ENCODE data around the gene SPECC1.

GRCh38 chr17:20184977-20185619, 175.9 kb downstream of the SPECC1 start:
- no peak for TF ChIP-seq CTCF (IDR thresholded peaks at IDR 0.05; ENCODE audit: insufficient read depth, low read length)
- TF ChIP-seq POLR2AphosphoS5 (IDR thresholded peaks at IDR 0.05; ENCODE audit: low read depth), result no peak
- TF ChIP-seq, protein P1, sequence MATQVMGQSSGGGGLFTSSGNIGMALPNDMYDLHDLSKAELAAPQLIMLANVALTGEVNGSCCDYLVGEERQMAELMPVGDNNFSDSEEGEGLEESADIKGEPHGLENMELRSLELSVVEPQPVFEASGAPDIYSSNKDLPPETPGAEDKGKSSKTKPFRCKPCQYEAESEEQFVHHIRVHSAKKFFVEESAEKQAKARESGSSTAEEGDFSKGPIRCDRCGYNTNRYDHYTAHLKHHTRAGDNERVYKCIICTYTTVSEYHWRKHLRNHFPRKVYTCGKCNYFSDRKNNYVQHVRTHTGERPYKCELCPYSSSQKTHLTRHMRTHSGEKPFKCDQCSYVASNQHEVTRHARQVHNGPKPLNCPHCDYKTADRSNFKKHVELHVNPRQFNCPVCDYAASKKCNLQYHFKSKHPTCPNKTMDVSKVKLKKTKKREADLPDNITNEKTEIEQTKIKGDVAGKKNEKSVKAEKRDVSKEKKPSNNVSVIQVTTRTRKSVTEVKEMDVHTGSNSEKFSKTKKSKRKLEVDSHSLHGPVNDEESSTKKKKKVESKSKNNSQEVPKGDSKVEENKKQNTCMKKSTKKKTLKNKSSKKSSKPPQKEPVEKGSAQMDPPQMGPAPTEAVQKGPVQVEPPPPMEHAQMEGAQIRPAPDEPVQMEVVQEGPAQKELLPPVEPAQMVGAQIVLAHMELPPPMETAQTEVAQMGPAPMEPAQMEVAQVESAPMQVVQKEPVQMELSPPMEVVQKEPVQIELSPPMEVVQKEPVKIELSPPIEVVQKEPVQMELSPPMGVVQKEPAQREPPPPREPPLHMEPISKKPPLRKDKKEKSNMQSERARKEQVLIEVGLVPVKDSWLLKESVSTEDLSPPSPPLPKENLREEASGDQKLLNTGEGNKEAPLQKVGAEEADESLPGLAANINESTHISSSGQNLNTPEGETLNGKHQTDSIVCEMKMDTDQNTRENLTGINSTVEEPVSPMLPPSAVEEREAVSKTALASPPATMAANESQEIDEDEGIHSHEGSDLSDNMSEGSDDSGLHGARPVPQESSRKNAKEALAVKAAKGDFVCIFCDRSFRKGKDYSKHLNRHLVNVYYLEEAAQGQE (IDR thresholded peaks at IDR 0.05; ENCODE audit: insufficient replicate concordance, low read depth), result no peak
- no peak for TF ChIP-seq GABPA (IDR thresholded peaks at IDR 0.05; ENCODE audit: low read depth)
- TF ChIP-seq SPI1 (IDR thresholded peaks at IDR 0.05; ENCODE audit: borderline replicate concordance, low read depth), result peak; percentile 77; the same call in 1 of the 2 replicates

Measured in HL-60 (cell line).